ENCODE measurements around the gene SEMA6D.

SEMA6D gene

GRCh38 chr15:47696351-47696750 lies 21.0 kb upstream of the SEMA6D start:
- H3K9me2 ChIP-seq (replicated peaks; ENCODE audit: insufficient read depth, low read length) = no peaks in the 10 kb centered on the region
- H3K27me3 ChIP-seq (replicated peaks; ENCODE audit: insufficient read depth, low read length) = no peaks in the 10 kb centered on the region
- H3K9me3 ChIP-seq (replicated peaks; ENCODE audit: insufficient read depth, low read length) = no peaks in the 10 kb centered on the region
- H3K4me1 ChIP-seq (ENCODE audit: low read length) = no peaks in the 10 kb centered on the region
- H3K4me3 ChIP-seq (ENCODE audit: low read length) = no peak overlapping the region
- no peaks in the 10 kb centered on the region for H3K36me3 ChIP-seq (replicated peaks; ENCODE audit: insufficient read depth, low read length)
- H2AFZ ChIP-seq (ENCODE audit: low read length) = no peak overlapping the region
- DNase-seq = no peak
- H3K79me2 ChIP-seq (ENCODE audit: low read length) = no peaks in the 10 kb centered on the region
- H3F3A ChIP-seq (ENCODE audit: insufficient read depth, low read length) = no peaks in the 10 kb centered on the region
- no peaks in the 10 kb centered on the region for H4K20me1 ChIP-seq (ENCODE audit: insufficient read depth, low read length)
- no peak overlapping the region for H3K9ac ChIP-seq (ENCODE audit: low read length)
- H3K27ac ChIP-seq (ENCODE audit: low read length) = no peak overlapping the region
- H3K4me2 ChIP-seq (ENCODE audit: low read depth, low read length) = no peak overlapping the region
- TF ChIP-seq EZH2phosphoT487 (IDR thresholded peaks at IDR 0.05; ENCODE audit: low read length) = no peak
- TF ChIP-seq, protein P1, sequence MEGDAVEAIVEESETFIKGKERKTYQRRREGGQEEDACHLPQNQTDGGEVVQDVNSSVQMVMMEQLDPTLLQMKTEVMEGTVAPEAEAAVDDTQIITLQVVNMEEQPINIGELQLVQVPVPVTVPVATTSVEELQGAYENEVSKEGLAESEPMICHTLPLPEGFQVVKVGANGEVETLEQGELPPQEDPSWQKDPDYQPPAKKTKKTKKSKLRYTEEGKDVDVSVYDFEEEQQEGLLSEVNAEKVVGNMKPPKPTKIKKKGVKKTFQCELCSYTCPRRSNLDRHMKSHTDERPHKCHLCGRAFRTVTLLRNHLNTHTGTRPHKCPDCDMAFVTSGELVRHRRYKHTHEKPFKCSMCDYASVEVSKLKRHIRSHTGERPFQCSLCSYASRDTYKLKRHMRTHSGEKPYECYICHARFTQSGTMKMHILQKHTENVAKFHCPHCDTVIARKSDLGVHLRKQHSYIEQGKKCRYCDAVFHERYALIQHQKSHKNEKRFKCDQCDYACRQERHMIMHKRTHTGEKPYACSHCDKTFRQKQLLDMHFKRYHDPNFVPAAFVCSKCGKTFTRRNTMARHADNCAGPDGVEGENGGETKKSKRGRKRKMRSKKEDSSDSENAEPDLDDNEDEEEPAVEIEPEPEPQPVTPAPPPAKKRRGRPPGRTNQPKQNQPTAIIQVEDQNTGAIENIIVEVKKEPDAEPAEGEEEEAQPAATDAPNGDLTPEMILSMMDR (IDR thresholded peaks at IDR 0.05; ENCODE audit: low read length) = no peak
- TF ChIP-seq EZH2 (optimal IDR thresholded peaks at IDR 0.05; ENCODE audit: low read depth, low read length) = no peak

- Histone ChIP-seq H3K27ac (ENCODE audit: low read length) (no peak overlapping the region), H3K27me3 (replicated peaks; ENCODE audit: insufficient read depth, low read length) (no peaks in the 10 kb centered on the region), H2AFZ (ENCODE audit: low read length) (no peak overlapping the region), H3K9me3 (replicated peaks; ENCODE audit: insufficient read depth, low read length) (no peaks in the 10 kb centered on the region), H3K4me1 (ENCODE audit: low read length) (no peaks in the 10 kb centered on the region), H3K36me3 (replicated peaks; ENCODE audit: insufficient read depth, low read length) (no peaks in the 10 kb centered on the region), H4K20me1 (ENCODE audit: insufficient read depth, low read length) (no peaks in the 10 kb centered on the region), H3K4me2 (ENCODE audit: low read depth, low read length) (no peak overlapping the region), H3K79me2 (ENCODE audit: low read length) (no peaks in the 10 kb centered on the region), H3K9me2 (replicated peaks; ENCODE audit: insufficient read depth, low read length) (no peaks in the 10 kb centered on the region), H3K4me3 (ENCODE audit: low read length) (no peak overlapping the region), H3K9ac (ENCODE audit: low read length) (no peak overlapping the region), H3F3A (ENCODE audit: insufficient read depth, low read length) (no peaks in the 10 kb centered on the region)
- no peak for DNase-seq
- TF ChIP-seq EZH2 (optimal IDR thresholded peaks at IDR 0.05; ENCODE audit: low read depth, low read length) (no peak), EZH2phosphoT487 (IDR thresholded peaks at IDR 0.05; ENCODE audit: low read length) (no peak)
- TF ChIP-seq, protein P1 (IDR thresholded peaks at IDR 0.05; ENCODE audit: low read length) = no peak
These were observed 11.9 kb upstream of the SEMA6D start for GRCh38 chr15:47705281-47705997.

DNA sequence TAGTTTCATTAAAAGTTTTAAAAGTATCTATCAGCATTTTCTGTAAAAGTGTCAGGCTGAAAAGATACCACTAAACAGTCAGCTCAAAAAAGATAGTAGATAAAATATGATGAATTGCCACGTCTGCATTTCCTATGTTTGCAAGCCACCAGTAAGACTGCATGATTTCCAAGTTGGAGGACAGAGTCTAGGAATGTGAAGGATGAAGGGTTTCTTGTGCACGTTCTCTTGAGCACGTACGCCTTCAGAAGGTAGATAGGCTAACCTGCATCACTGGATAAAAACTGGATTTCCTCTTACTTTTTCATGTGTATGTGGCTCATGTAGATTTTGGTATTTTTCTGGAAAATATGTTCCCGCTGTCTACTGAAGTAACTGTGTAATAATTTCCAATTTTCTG lies 9.9 kb upstream of the SEMA6D start:
- H2AFZ ChIP-seq (ENCODE audit: low read length) = no peak overlapping the region
- DNase-seq = no peak
- no peaks in the 10 kb centered on the region for H3K4me1 ChIP-seq (ENCODE audit: low read length)
- no peaks in the 10 kb centered on the region for H3K27me3 ChIP-seq (replicated peaks; ENCODE audit: insufficient read depth, low read length)
- no peaks in the 10 kb centered on the region for H4K20me1 ChIP-seq (ENCODE audit: insufficient read depth, low read length)
- no peaks in the 10 kb centered on the region for H3K9me3 ChIP-seq (replicated peaks; ENCODE audit: insufficient read depth, low read length)
- no peak overlapping the region for H3K4me3 ChIP-seq (ENCODE audit: low read length)
- H3K4me2 ChIP-seq (ENCODE audit: low read depth, low read length) = no peak overlapping the region
- H3K36me3 ChIP-seq (replicated peaks; ENCODE audit: insufficient read depth, low read length) = no peaks in the 10 kb centered on the region
- H3K9ac ChIP-seq (ENCODE audit: low read length) = no peak overlapping the region
- H3K27ac ChIP-seq (ENCODE audit: low read length) = no peak overlapping the region
- TF ChIP-seq EZH2phosphoT487 (IDR thresholded peaks at IDR 0.05; ENCODE audit: low read length) = no peak
- TF ChIP-seq, protein P1 (IDR thresholded peaks at IDR 0.05; ENCODE audit: low read length) = no peak
- no peak for TF ChIP-seq EZH2 (optimal IDR thresholded peaks at IDR 0.05; ENCODE audit: low read depth, low read length)
- no peaks in the 10 kb centered on the region for H3F3A ChIP-seq (ENCODE audit: insufficient read depth, low read length)
- H3K79me2 ChIP-seq (ENCODE audit: low read length) = no peaks in the 10 kb centered on the region
- no peaks in the 10 kb centered on the region for H3K9me2 ChIP-seq (replicated peaks; ENCODE audit: insufficient read depth, low read length)

Data from MM.1S (cell line).